Measurements from ENCODE around the gene PDCD11. TPM values are rescaled to one million over a fixed set of nuclear protein-coding genes. Genes with fewer than 3 reads are reported as not detected.
A peak's percentile ranks its signal among the peaks of the same experiment; 100 is the strongest.
"Not testable (repeated sequence)": the region's sequence is repeated elsewhere in the genome, so short reads cannot be mapped to it uniquely, and the experiment has no call there.

PDCD11 gene
- total RNA-seq, 2 experiments from 2014 or later: 13.3 to 16.4 TPM

DNA sequence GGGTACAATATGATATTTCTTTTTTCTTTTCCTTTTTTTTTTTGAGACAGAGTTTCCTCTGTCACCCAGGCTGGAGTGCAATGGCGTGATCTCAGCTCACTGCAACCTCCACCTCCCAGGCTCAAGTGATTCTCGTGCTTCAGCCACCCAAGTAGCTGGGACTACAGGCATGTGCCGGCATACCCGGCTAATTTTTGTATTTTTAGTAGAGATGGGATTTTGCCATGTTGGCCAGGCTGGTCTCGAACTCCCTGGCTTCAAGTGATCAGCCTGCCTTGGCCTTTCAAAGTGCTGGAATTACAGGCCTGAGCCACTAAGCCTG lies 20.7 kb downstream of the PDCD11 start:
- CTCF ChIA-PET: interaction anchor here (0.6 to 1.8 kb wide), 4 partner anchors 10 to 74 kb away, joined by 3 to 5 read pairs (median 4); partner anchors contain the start of genes ATP5MK and PDCD11
- H3K4me3 Mint-ChIP-seq; H3K9me3 ChIP-seq (ENCODE audit: control insufficient read depth in 1 of 2, insufficient read depth in 1 of 2, low read length in 2 of 2); POLR2A ChIA-PET; H3K4me1 Mint-ChIP-seq (ENCODE audit: low read depth); H3K27me3 ChIP-seq (ENCODE audit: control insufficient read depth in 1 of 2, insufficient read depth in 2 of 2, low read length in 2 of 2); H3K4me1 ChIP-seq (ENCODE audit: insufficient read depth, low read length); H3K9me3 Mint-ChIP-seq; DNase-seq; H3K4me3 ChIP-seq (ENCODE audit: low read length); ATAC-seq (ENCODE audit: poor library complexity); H3K27ac Mint-ChIP-seq; H3K27me3 Mint-ChIP-seq; H3K27ac ChIP-seq (ENCODE audit: low read depth in 1 of 2, low read length in 2 of 2): not testable (repeated sequence)
- TF ChIP-seq CTCF (IDR thresholded peaks at IDR 0.05): peak; percentile 54
- peaks cover 93% of the 10 kb centered on the region for H3K36me3 ChIP-seq (ENCODE audit: insufficient read depth, low read length)
- peaks cover 90% of the 10 kb centered on the region for H3K36me3 Mint-ChIP-seq (ENCODE audit: low read depth)
- intact Hi-C loops (cut with DNase I, micrococcal nuclease): loop anchor here (1.0 to 5.0 kb wide), 5 partner anchors 65 to 270 kb away; no protein-coding TSS in a partner anchor

DNA sequence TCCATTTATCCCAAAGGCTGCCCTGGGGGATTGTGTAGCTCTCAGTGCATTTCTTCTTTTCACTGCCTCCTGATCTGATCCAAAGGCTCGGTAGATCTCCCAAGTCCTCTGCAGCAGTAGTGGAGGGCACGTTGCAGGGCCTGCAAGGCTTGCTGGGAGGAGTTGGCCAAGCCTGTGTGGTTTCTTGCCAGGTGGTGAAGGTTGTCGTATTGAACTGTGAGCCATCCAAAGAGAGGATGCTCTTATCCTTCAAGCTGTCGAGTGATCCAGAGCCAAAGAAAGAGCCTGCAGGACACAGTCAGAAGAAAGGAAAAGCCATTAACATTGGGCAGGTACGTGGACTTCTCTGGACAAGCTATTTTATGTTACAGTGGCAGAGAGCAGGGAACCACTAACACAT lies 21.2 kb downstream of the PDCD11 start:
- ChIA-PET CTCF (interaction anchor here (0.6 to 1.9 kb wide), 4 partner anchors 10 to 74 kb away, joined by 3 to 6 read pairs (median 4); no protein-coding TSS in a partner anchor), POLR2A (no interaction called here)
- no peak overlapping the region for H3K4me3 Mint-ChIP-seq
- H3K36me3 ChIP-seq (ENCODE audit: insufficient read depth, low read length): peaks cover 93% of the 10 kb centered on the region
- no peaks in the 10 kb centered on the region for H3K4me1 Mint-ChIP-seq (ENCODE audit: low read depth)
- no peak for TF ChIP-seq CTCF (IDR thresholded peaks at IDR 0.05)
- intact Hi-C loops (cut with DNase I, micrococcal nuclease): loop anchor here (1.0 to 5.0 kb wide), 5 partner anchors 65 to 270 kb away; no protein-coding TSS in a partner anchor
- H3K27me3 ChIP-seq (ENCODE audit: control insufficient read depth in 1 of 2, insufficient read depth in 2 of 2, low read length in 2 of 2): no peaks in the 10 kb centered on the region
- no peaks in the 10 kb centered on the region for H3K9me3 Mint-ChIP-seq
- no peak overlapping the region for H3K4me3 ChIP-seq (ENCODE audit: low read length)
- no peak overlapping the region for H3K27ac ChIP-seq (ENCODE audit: low read depth in 1 of 2, low read length in 2 of 2)
- H3K27ac Mint-ChIP-seq: no peak overlapping the region
- H3K4me1 ChIP-seq (ENCODE audit: insufficient read depth, low read length): no peaks in the 10 kb centered on the region
- DNase-seq (no peak), ATAC-seq (ENCODE audit: poor library complexity) (no peak)
- H3K27me3 Mint-ChIP-seq: no peaks in the 10 kb centered on the region
- peaks cover 90% of the 10 kb centered on the region for H3K36me3 Mint-ChIP-seq (ENCODE audit: low read depth)
- no peaks in the 10 kb centered on the region for H3K9me3 ChIP-seq (ENCODE audit: control insufficient read depth in 1 of 2, insufficient read depth in 1 of 2, low read length in 2 of 2)

GRCh38 chr10:103419101-103419500 lies 22.7 kb downstream of the PDCD11 start:
- no peak overlapping the region for H3K27ac Mint-ChIP-seq
- CTCF ChIA-PET: interaction anchor here (1.9 kb wide), 1 partner anchor 67 kb away, joined by 6 read pairs; no protein-coding TSS in a partner anchor

More at GRCh38 chr10:103419101-103419500, 22.7 kb downstream of the PDCD11 start:
- Mint-ChIP-seq H3K27me3 (no peaks in the 10 kb centered on the region), H3K36me3 (ENCODE audit: low read depth) (peaks cover 90% of the 10 kb centered on the region), H3K9me3 (no peaks in the 10 kb centered on the region), H3K4me1 (ENCODE audit: low read depth) (no peaks in the 10 kb centered on the region), H3K4me3 (no peak overlapping the region)
- Histone ChIP-seq H3K4me1 (ENCODE audit: insufficient read depth, low read length) (no peaks in the 10 kb centered on the region), H3K4me3 (ENCODE audit: low read length) (no peak overlapping the region), H3K9me3 (ENCODE audit: control insufficient read depth in 1 of 2, insufficient read depth in 1 of 2, low read length in 2 of 2) (no peaks in the 10 kb centered on the region), H3K27ac (ENCODE audit: low read depth in 1 of 2, low read length in 2 of 2) (no peak overlapping the region), H3K36me3 (ENCODE audit: insufficient read depth, low read length) (peaks cover 93% of the 10 kb centered on the region), H3K27me3 (ENCODE audit: control insufficient read depth in 1 of 2, insufficient read depth in 2 of 2, low read length in 2 of 2) (no peaks in the 10 kb centered on the region)
- no peak for DNase-seq
- ATAC-seq (ENCODE audit: poor library complexity): no peak
- no peak for TF ChIP-seq CTCF (IDR thresholded peaks at IDR 0.05)
- POLR2A ChIA-PET: no interaction called here
- intact Hi-C loops (cut with DNase I, micrococcal nuclease): loop anchor here in 1 of 2 experiments (5.0 kb wide), 2 partner anchors 173 to 268 kb away; no protein-coding TSS in a partner anchor
